NCI-H2227 (cell line): ENCODE data around the gene HTRA3.

Source experiments
- DNase-seq: peaks from one replicate; lab custom pipeline; 2025; ENCODE audit not compliant: unreplicated experiment; lab: John Stamatoyannopoulos, UW

The HTRA3 gene

GRCh38 chr4:8233672-8234484, 35.7 kb upstream of the HTRA3 start:
- DNase-seq: no peak

- no peak for DNase-seq
These were observed 34.8 kb upstream of the HTRA3 start for GRCh38 chr4:8234715-8235114.

GRCh38 chr4:8235224-8235623, 34.3 kb upstream of the HTRA3 start:
- DNase-seq: no peak

- DNase-seq: no peak
These were observed 33.9 kb upstream of the HTRA3 start for GRCh38 chr4:8235686-8236085.

- no peak for DNase-seq
These were observed 33.2 kb upstream of the HTRA3 start for GRCh38 chr4:8236106-8236919.

GRCh38 chr4:8236920-8237195, 32.7 kb upstream of the HTRA3 start:
- DNase-seq: no peak

- no peak for DNase-seq
These were observed 32.1 kb upstream of the HTRA3 start for GRCh38 chr4:8237256-8237989.

GRCh38 chr4:8238036-8238511, 31.5 kb upstream of the HTRA3 start:
- DNase-seq: no peak

- DNase-seq: peak; percentile 26
These were observed 31.0 kb upstream of the HTRA3 start for GRCh38 chr4:8238515-8239053.

GRCh38 chr4:8239226-8239625, 30.3 kb upstream of the HTRA3 start:
- no peak for DNase-seq

GRCh38 chr4:8239661-8240060, 29.9 kb upstream of the HTRA3 start:
- DNase-seq: no peak

GRCh38 chr4:8240211-8241041, 29.1 kb upstream of the HTRA3 start:
- DNase-seq: no peak

GRCh38 chr4:8241211-8241779, 28.3 kb upstream of the HTRA3 start:
- DNase-seq: no peak

GRCh38 chr4:8241895-8242696, 27.5 kb upstream of the HTRA3 start:
- peak; percentile 83 for DNase-seq

- DNase-seq: no peak
These were observed 26.6 kb upstream of the HTRA3 start for GRCh38 chr4:8242782-8243560.

- DNase-seq: no peak
These were observed 25.4 kb upstream of the HTRA3 start for GRCh38 chr4:8244001-8244757.

- DNase-seq: no peak
These were observed 24.6 kb upstream of the HTRA3 start for GRCh38 chr4:8244931-8245460.
